Measurements from ENCODE around the gene ARL14EP. TPM values are rescaled to one million over a fixed set of nuclear protein-coding genes. Genes with fewer than 3 reads are reported as not detected.
A peak's percentile ranks its signal among the peaks of the same experiment; 100 is the strongest.

Gene ARL14EP
- total RNA-seq, 6 experiments from 2014 or later, result 10.3 to 19.3 (median 14.2) TPM

GRCh38 chr11:30333405-30333804 is 10.5 kb downstream of the ARL14EP start:
- intact Hi-C loops (cut with DNase I), result no loop called here
- no peak overlapping the region for H3K27ac ChIP-seq
- peaks cover 0 to 19% (median 4%) of the 10 kb centered on the region in 4 donors for H3K4me1 ChIP-seq
- H3K9me3 ChIP-seq, result no peaks in the 10 kb centered on the region
- WGBS (ENCODE audit: insufficient coverage, low coverage, low lambda C conversion rate, missing lambda C conversion rate), result 62% methylated on average over 3 of the region's 3 CpGs
- H3K27me3 ChIP-seq, result no peaks in the 10 kb centered on the region
- peak; percentile 33 to 58 (median 48) for TF ChIP-seq CTCF (IDR thresholded peaks at IDR 0.05)
- TF ChIP-seq POLR2A (IDR thresholded peaks at IDR 0.05), result no peak
- H3K4me3 ChIP-seq, result no peak overlapping the region
- peak; percentile 73 to 84 (median 74) for ATAC-seq
- no peak for DNase-seq
- peaks cover 0 to 56% (median 17%) of the 10 kb centered on the region in 4 donors for H3K36me3 ChIP-seq

GRCh38 chr11:30342736-30343166 is 19.8 kb downstream of the ARL14EP start:
- no peak for DNase-seq
- Histone ChIP-seq H3K4me3 (no peak overlapping the region), H3K27ac (no peak overlapping the region), H3K27me3 (no peaks in the 10 kb centered on the region), H3K9me3 (no peaks in the 10 kb centered on the region), H3K36me3 (peaks cover 0 to 6% (median 0%) of the 10 kb centered on the region in 4 donors), H3K4me1 (no peaks in the 10 kb centered on the region)
- WGBS (ENCODE audit: insufficient coverage, low coverage, low lambda C conversion rate, missing lambda C conversion rate), result 83% methylated on average over 1 of the region's 1 CpG
- intact Hi-C loops (cut with DNase I), result no loop called here
- TF ChIP-seq POLR2A (IDR thresholded peaks at IDR 0.05) (no peak), CTCF (IDR thresholded peaks at IDR 0.05) (no peak)
- ATAC-seq, result peak in 3 of 4 donors; percentile 25 to 64 (median 63)

- H3K27ac ChIP-seq, result no peak overlapping the region
- no peaks in the 10 kb centered on the region for H3K27me3 ChIP-seq
- no peaks in the 10 kb centered on the region for H3K4me1 ChIP-seq
- H3K4me3 ChIP-seq, result no peak overlapping the region
- no peaks in the 10 kb centered on the region for H3K36me3 ChIP-seq
- no peak for TF ChIP-seq CTCF (IDR thresholded peaks at IDR 0.05)
- intact Hi-C loops (cut with DNase I), result no loop called here
- H3K9me3 ChIP-seq, result no peaks in the 10 kb centered on the region
- DNase-seq, result no peak
- no peak for ATAC-seq
Observed at GRCh38 chr11:30344085-30344484, 21.2 kb downstream of the ARL14EP start.

GRCh38 chr11:30345644-30346043 is 22.7 kb downstream of the ARL14EP start:
- Histone ChIP-seq H3K36me3 (no peaks in the 10 kb centered on the region), H3K9me3 (no peaks in the 10 kb centered on the region), H3K27me3 (no peaks in the 10 kb centered on the region), H3K4me1 (no peaks in the 10 kb centered on the region), H3K27ac (no peak overlapping the region), H3K4me3 (no peak overlapping the region)
- TF ChIP-seq POLR2A (IDR thresholded peaks at IDR 0.05), result no peak
- TF ChIP-seq CTCF (IDR thresholded peaks at IDR 0.05), result no peak
- WGBS (ENCODE audit: insufficient coverage, low coverage, low lambda C conversion rate, missing lambda C conversion rate), result 90% methylated on average over 4 of the region's 4 CpGs
- DNase-seq (no peak), ATAC-seq (no peak)
- intact Hi-C loops (cut with DNase I), result loop anchor here in 1 of 2 donors (5.0 kb wide), 1 partner anchor 512 kb away; no protein-coding TSS in a partner anchor
